ENCODE measurements around the gene ICOS. TPM values are rescaled to one million over a fixed set of nuclear protein-coding genes. Genes with fewer than 3 reads are reported as not detected.

The ICOS gene
- total and polyA plus RNA-seq, 2 of the 4 experiments (the other 2 are of a cell fraction), result not detected

DNA sequence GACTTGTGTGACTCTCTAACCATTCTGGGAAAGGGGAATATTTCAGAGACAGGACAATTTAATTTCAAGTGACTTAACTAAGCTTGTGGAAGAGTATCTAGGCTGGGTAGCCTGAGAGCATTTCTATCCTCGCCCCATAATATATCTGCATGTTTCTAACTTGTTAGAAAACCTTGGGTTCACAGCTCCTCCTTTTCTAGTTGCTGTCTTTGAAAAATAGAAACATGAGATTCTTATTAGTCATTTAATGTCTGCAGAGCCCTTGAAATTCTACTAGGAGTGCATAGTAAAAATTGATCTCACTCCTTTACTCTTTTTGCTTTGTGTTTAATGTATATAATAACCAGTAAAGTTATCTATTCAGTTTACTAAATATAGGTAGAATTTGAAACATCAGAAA, 46.6 kb upstream of the ICOS start:
- no peak for DNase-seq
- no peak overlapping the region for H3K4me2 ChIP-seq (ENCODE audit: low read depth, low read length)
- H2AFZ ChIP-seq (replicated peaks; ENCODE audit: low read length, poor library complexity), result no peak overlapping the region
- no peak for ATAC-seq (ENCODE audit: low read depth)
- no peak overlapping the region for H2BK15ac ChIP-seq (ENCODE audit: low read depth, low read length)
- H2BK120ac ChIP-seq (ENCODE audit: low read depth, low read length), result no peak overlapping the region
- H2AK9ac ChIP-seq (replicated peaks; ENCODE audit: low read depth, low read length, poor library complexity), result no peak overlapping the region
- no peak overlapping the region for H3K4me3 ChIP-seq (ENCODE audit: insufficient read depth, low read depth, low read length)
- ChIA-PET POLR2A (ENCODE audit: unreplicated experiment) (no interaction called here), CTCF (no interaction called here)
- H3K9ac ChIP-seq (ENCODE audit: low read depth, low read length), result no peak overlapping the region
- H2BK20ac ChIP-seq (ENCODE audit: low read depth, low read length), result no peak overlapping the region
- H3K9me1 ChIP-seq (ENCODE audit: insufficient read depth, low read length), result no peaks in the 10 kb centered on the region
- no peak overlapping the region for H3K56ac ChIP-seq (ENCODE audit: extremely low read depth, insufficient read depth, low read length)
- H3K14ac ChIP-seq (replicated peaks; ENCODE audit: low read depth, low read length), result no peak overlapping the region
- H3K79me1 ChIP-seq (ENCODE audit: low read depth in 1 of 2, low read length in 2 of 2), result no peaks in the 10 kb centered on the region
- in situ Hi-C loops (cut with MboI; ENCODE audit: low sequenced_read_pairs), result no loop called here
- no peak overlapping the region for H3K27ac ChIP-seq (ENCODE audit: insufficient read depth, low read length)
- no peak overlapping the region for H4K8ac ChIP-seq (ENCODE audit: low read depth in 2 of 2, low read length in 2 of 2)
- no peak overlapping the region for H2AK5ac ChIP-seq (ENCODE audit: low read depth, low read length)
- intact Hi-C loops (cut with micrococcal nuclease), result no loop called here
- no peak overlapping the region for H3K18ac ChIP-seq (ENCODE audit: low read depth, low read length)
- dilution Hi-C loops (cut with HindIII; ENCODE audit: low sequenced_read_pairs, unreplicated experiment), result no loop called here
- no peak overlapping the region for H3K23ac ChIP-seq (ENCODE audit: low read depth, low read length)
- H4K5ac ChIP-seq (ENCODE audit: low read depth, low read length), result no peak overlapping the region
- no peaks in the 10 kb centered on the region for H3K36me3 ChIP-seq (ENCODE audit: control insufficient read depth, insufficient read depth, low read length)
- H3K4ac ChIP-seq (ENCODE audit: low read depth, low read length), result no peak overlapping the region
- H4K91ac ChIP-seq (ENCODE audit: insufficient read depth, low read depth, low read length), result no peak overlapping the region
- H3K9me3 ChIP-seq (ENCODE audit: control insufficient read depth, insufficient read depth, low read length), result no peaks in the 10 kb centered on the region
- H4K20me1 ChIP-seq (ENCODE audit: insufficient read depth, low read length), result no peaks in the 10 kb centered on the region
- no peak overlapping the region for H2BK5ac ChIP-seq (ENCODE audit: low read depth, low read length, poor library complexity, severe bottlenecking)
- BruUV-seq (replicated peaks), result no TSS peak
- H3K27me3 ChIP-seq (ENCODE audit: control insufficient read depth, insufficient read depth, low read length), result peaks cover 13% of the 10 kb centered on the region
- TF ChIP-seq RFX5 (IDR thresholded peaks at IDR 0.05; ENCODE audit: low read depth, low read length) (no peak), RCOR1 (IDR thresholded peaks at IDR 0.05; ENCODE audit: insufficient replicate concordance, low read length) (no peak), BHLHE40 (IDR thresholded peaks at IDR 0.05; ENCODE audit: low read depth, low read length) (no peak), RAD21 (IDR thresholded peaks at IDR 0.05; ENCODE audit: low read length) (no peak), POLR2A (IDR thresholded peaks at IDR 0.05; ENCODE audit: low read depth, low read length) (no peak), CHD1 (IDR thresholded peaks at IDR 0.05; ENCODE audit: low read depth, low read length) (no peak), FOS (IDR thresholded peaks at IDR 0.05; ENCODE audit: low read depth, low read length) (no peak), CEBPB (IDR thresholded peaks at IDR 0.05; ENCODE audit: low read depth, low read length) (no peak), SMC3 (IDR thresholded peaks at IDR 0.05; ENCODE audit: low read depth, low read length) (no peak), MAFK (IDR thresholded peaks at IDR 0.05; ENCODE audit: low read depth, low read length) (no peak), MXI1 (IDR thresholded peaks at IDR 0.05; ENCODE audit: borderline replicate concordance, low read depth, low read length) (no peak)
- no peaks in the 10 kb centered on the region for H3K4me1 ChIP-seq (ENCODE audit: control insufficient read depth, insufficient read depth, low read length)
- WGBS, 2 experiments (ENCODE audit: extremely low coverage in 2 of 2, insufficient read length in 1 of 2), result no CpG with 5 or more reads among the region's 1 CpG

Measured in IMR-90 (cell line).